COR-L47 (cell line): Measurements from ENCODE around the gene AFAP1.

Source experiments
- DNase-seq: peaks from one replicate; lab custom pipeline; 2025; lab: John Stamatoyannopoulos, UW

AFAP1 gene

GRCh38 chr4:7841894-7842293, 97.8 kb downstream of the AFAP1 start:
- no peak for DNase-seq

GRCh38 chr4:7841071-7841470, 98.6 kb downstream of the AFAP1 start:
- DNase-seq, result no peak

GRCh38 chr4:7839856-7840255, 99.8 kb downstream of the AFAP1 start:
- DNase-seq, result no peak

GRCh38 chr4:7838136-7838782, 101.4 kb downstream of the AFAP1 start:
- DNase-seq, result no peak

GRCh38 chr4:7837597-7838135, 102.0 kb downstream of the AFAP1 start:
- no peak for DNase-seq

GRCh38 chr4:7831858-7832730, 107.6 kb downstream of the AFAP1 start:
- DNase-seq, result no peak

GRCh38 chr4:7831330-7831729, 108.3 kb downstream of the AFAP1 start:
- no peak for DNase-seq

- no peak for DNase-seq
Measured at GRCh38 chr4:7830747-7831146, 108.9 kb downstream of the AFAP1 start.

- DNase-seq, result no peak
Measured at GRCh38 chr4:7829652-7830580, 109.7 kb downstream of the AFAP1 start.

- DNase-seq, result no peak
Measured at GRCh38 chr4:7828793-7829301, 110.8 kb downstream of the AFAP1 start.

GRCh38 chr4:7828011-7828720, 111.5 kb downstream of the AFAP1 start:
- DNase-seq, result no peak

- no peak for DNase-seq
Measured at GRCh38 chr4:7827566-7827965, 112.1 kb downstream of the AFAP1 start.

- no peak for DNase-seq
Measured at GRCh38 chr4:7826909-7827306, 112.8 kb downstream of the AFAP1 start.

GRCh38 chr4:7826176-7826908, 113.3 kb downstream of the AFAP1 start:
- DNase-seq, result no peak

GRCh38 chr4:7824218-7824617, 115.4 kb downstream of the AFAP1 start:
- no peak for DNase-seq

GRCh38 chr4:7823416-7823824, 116.2 kb downstream of the AFAP1 start:
- DNase-seq, result no peak

- no peak for DNase-seq
Measured at GRCh38 chr4:7822877-7823276, 116.8 kb downstream of the AFAP1 start.

- DNase-seq, result no peak
Measured at GRCh38 chr4:7822137-7822505, 117.5 kb downstream of the AFAP1 start.

GRCh38 chr4:7821245-7822136, 118.2 kb downstream of the AFAP1 start:
- no peak for DNase-seq
